ENCODE results near the gene LCTL. TPM values are rescaled to one million over a fixed set of nuclear protein-coding genes. Genes with fewer than 3 reads are reported as not detected.

LCTL gene
- total RNA-seq, 1 donor from 2014 or later = 0.36 TPM

DNA sequence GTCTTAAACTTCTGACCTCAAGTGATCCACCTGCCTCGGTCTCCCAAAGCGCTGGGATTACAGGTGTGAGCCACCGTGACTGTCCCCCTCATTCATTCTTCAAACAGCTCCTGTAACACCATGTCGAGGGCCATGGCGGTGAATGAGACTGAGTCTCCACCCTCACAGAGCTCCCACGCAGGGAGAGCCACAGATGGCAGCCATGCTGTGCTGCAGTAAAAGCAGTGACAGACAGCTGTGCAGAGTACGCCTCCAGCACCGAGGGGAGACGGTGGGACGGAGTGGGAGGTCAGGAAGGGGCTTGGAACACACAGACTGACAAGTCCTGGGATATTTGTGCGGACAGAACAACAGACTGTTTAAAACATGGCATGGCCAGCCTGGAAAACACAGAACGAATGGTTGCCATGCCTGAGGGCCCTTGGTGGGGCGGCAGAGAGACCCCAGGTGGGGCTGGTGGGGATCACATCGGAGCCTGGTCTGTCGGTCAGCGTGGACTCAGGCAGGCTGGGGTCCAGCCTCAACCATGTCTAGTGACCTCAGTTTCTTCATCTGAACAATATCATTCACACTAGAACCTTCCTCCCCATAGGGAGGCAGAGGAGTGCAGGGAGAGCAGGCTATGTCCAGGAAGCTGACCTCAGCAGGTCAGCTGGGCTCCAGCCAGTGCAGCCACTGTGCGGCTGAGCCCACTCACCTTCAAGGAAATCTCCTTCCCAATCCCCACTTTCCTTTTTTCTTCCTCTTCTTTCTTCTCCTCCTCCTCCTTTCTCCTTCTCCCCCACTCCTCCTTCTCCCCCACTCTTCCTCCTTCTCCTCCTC, 20.6 kb upstream of the LCTL start:
- no peaks in the 10 kb centered on the region for H3K9me3 Mint-ChIP-seq

DNA sequence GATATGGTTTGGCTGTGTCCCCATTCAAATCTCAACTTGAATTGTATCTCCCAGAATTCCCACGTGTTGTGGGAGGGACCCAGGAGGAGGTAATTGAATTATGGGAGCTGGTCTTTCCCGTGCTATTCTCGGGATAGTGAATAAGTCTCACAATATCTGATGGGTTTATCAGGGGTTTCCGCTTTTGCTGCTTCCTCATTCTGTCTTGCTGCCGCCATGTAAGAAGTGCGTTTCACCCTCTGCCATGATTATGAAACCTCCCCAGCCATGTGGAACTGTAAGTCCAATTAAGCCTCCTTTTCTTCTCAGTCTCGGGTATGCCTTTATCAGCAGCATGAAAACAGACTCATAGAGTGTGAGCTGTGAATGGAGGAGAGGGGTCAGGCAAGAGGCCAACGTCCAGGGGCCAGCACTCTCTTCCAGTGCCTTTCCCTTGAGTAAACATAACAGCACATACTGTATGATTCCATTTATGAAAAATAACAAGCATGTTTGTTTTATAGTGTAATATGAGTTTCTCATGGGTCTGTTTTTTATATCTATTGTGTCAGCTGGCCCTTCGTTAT, 16.3 kb upstream of the LCTL start:
- H3K27me3 Mint-ChIP-seq (ENCODE audit: low read depth) = peaks cover 2% of the 10 kb centered on the region
- no peak for DNase-seq (ENCODE audit: low spot score in 2 of 2, unreplicated experiment in 2 of 2)
- no peaks in the 10 kb centered on the region for H3K36me3 Mint-ChIP-seq
- peak overlapping the region; percentile 23 for H3K4me3 Mint-ChIP-seq
- TF ChIP-seq, protein P1, sequence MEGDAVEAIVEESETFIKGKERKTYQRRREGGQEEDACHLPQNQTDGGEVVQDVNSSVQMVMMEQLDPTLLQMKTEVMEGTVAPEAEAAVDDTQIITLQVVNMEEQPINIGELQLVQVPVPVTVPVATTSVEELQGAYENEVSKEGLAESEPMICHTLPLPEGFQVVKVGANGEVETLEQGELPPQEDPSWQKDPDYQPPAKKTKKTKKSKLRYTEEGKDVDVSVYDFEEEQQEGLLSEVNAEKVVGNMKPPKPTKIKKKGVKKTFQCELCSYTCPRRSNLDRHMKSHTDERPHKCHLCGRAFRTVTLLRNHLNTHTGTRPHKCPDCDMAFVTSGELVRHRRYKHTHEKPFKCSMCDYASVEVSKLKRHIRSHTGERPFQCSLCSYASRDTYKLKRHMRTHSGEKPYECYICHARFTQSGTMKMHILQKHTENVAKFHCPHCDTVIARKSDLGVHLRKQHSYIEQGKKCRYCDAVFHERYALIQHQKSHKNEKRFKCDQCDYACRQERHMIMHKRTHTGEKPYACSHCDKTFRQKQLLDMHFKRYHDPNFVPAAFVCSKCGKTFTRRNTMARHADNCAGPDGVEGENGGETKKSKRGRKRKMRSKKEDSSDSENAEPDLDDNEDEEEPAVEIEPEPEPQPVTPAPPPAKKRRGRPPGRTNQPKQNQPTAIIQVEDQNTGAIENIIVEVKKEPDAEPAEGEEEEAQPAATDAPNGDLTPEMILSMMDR (IDR thresholded peaks at IDR 0.05; ENCODE audit: unreplicated experiment) = no peak
- H3K27ac Mint-ChIP-seq = peak overlapping the region; percentile 62
- no peaks in the 10 kb centered on the region for H3K9me3 Mint-ChIP-seq
- no peaks in the 10 kb centered on the region for H3K4me1 Mint-ChIP-seq

More for the DNA sequence above, 20.6 kb upstream of the LCTL start:
- no peak overlapping the region for H3K27ac Mint-ChIP-seq
- H3K36me3 Mint-ChIP-seq = no peaks in the 10 kb centered on the region
- no peak overlapping the region for H3K4me3 Mint-ChIP-seq
- no peak for DNase-seq (ENCODE audit: low spot score in 2 of 2, unreplicated experiment in 2 of 2)
- peaks cover 2% of the 10 kb centered on the region for H3K27me3 Mint-ChIP-seq (ENCODE audit: low read depth)
- TF ChIP-seq, protein P1 (IDR thresholded peaks at IDR 0.05; ENCODE audit: unreplicated experiment) = no peak
- H3K4me1 Mint-ChIP-seq = no peaks in the 10 kb centered on the region

DNA sequence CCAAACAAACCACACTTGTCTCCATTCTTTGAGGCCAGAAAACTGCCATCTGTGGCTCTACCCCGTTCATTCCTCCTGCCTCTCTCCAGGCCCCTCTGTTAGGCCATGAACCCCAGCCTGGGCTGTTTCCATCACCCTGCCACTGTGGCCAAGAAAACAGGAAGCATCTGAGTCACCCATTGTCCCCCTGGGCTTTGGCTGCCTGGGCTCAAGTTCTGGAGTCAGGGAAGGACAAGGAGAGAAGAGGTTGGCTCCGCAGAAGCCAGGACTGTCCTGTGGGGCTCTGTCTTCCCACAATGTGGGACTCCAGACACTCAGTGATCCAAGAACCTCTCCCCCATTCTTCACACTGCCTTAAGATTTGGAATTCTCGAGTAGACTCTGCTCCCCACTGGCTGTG, 14.8 kb upstream of the LCTL start:
- no peak overlapping the region for H3K27ac Mint-ChIP-seq
- H3K4me3 Mint-ChIP-seq = no peak overlapping the region
- no peak for DNase-seq (ENCODE audit: low spot score in 2 of 2, unreplicated experiment in 2 of 2)
- TF ChIP-seq, protein P1 (IDR thresholded peaks at IDR 0.05; ENCODE audit: unreplicated experiment) = no peak
- no peaks in the 10 kb centered on the region for H3K9me3 Mint-ChIP-seq
- no peaks in the 10 kb centered on the region for H3K27me3 Mint-ChIP-seq (ENCODE audit: low read depth)
- H3K36me3 Mint-ChIP-seq = no peaks in the 10 kb centered on the region
- H3K4me1 Mint-ChIP-seq = no peaks in the 10 kb centered on the region

DNA sequence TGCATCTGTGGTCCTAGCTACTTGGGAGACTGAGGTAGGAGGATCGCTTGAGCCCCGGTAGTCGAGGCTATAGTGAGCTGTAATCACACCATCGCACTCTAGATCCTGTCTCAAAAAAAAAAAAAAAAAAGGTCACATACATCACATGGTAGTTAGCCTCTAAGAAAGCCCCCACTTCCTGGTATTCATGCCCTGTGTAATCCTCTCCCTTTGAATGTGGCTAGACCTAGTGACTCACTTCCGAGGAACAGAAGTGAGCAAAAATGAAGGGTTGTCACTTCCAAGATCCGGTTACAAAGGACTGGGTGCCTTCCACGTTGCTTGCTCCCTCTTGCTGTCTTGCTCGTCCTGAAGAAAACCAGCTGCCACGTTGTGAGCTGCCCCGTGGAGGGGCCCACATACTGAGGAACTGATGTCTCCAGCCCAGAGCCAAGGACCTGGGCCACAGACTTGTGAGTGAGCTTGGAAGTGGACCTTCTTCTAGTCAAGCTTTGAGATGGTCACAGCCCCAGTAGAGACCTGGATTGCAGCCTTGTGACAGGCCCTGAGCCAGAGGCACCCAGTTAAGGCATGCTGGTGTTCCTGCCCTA, 12.6 kb upstream of the LCTL start:
- DNase-seq (ENCODE audit: low spot score in 2 of 2, unreplicated experiment in 2 of 2) = no peak
- Mint-ChIP-seq H3K27ac (no peak overlapping the region), H3K4me3 (no peak overlapping the region), H3K4me1 (peaks cover 5% of the 10 kb centered on the region), H3K36me3 (no peaks in the 10 kb centered on the region), H3K27me3 (ENCODE audit: low read depth) (no peaks in the 10 kb centered on the region), H3K9me3 (no peaks in the 10 kb centered on the region)
- TF ChIP-seq, protein P1 (IDR thresholded peaks at IDR 0.05; ENCODE audit: unreplicated experiment) = no peak

DNA sequence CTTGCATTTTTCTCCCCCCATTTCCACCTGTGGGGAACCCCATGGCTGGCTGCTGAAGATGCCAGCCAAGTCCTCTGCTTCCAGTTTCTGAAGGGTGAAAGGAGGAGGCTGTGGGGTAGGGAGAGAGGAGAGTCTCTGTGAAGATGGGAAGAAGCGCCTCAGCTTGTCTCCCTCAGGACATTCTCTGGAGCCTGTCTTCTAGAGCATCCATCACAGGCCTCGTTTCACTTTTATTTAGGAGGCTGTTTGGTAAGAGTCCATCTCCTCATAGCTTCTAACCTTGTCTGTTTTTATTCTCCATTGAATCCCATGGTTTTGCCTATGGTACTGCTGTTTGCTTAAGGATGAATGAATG, 8.8 kb upstream of the LCTL start:
- no peaks in the 10 kb centered on the region for H3K36me3 Mint-ChIP-seq
- peaks cover 5% of the 10 kb centered on the region for H3K4me1 Mint-ChIP-seq
- TF ChIP-seq, protein P1 (IDR thresholded peaks at IDR 0.05; ENCODE audit: unreplicated experiment) = no peak
- H3K9me3 Mint-ChIP-seq = no peaks in the 10 kb centered on the region
- H3K4me3 Mint-ChIP-seq = no peak overlapping the region
- no peak overlapping the region for H3K27ac Mint-ChIP-seq
- H3K27me3 Mint-ChIP-seq (ENCODE audit: low read depth) = no peaks in the 10 kb centered on the region
- no peak for DNase-seq (ENCODE audit: low spot score in 2 of 2, unreplicated experiment in 2 of 2)
